Measurements from ENCODE around the gene OR52E5.

The OR52E5 gene

GRCh38 chr11:5937868-5938602 lies 45.0 kb downstream of the OR52E5 start:
- DNase-seq, result no peak

GRCh38 chr11:5938603-5938965 lies 45.6 kb downstream of the OR52E5 start:
- DNase-seq, result no peak

DNA sequence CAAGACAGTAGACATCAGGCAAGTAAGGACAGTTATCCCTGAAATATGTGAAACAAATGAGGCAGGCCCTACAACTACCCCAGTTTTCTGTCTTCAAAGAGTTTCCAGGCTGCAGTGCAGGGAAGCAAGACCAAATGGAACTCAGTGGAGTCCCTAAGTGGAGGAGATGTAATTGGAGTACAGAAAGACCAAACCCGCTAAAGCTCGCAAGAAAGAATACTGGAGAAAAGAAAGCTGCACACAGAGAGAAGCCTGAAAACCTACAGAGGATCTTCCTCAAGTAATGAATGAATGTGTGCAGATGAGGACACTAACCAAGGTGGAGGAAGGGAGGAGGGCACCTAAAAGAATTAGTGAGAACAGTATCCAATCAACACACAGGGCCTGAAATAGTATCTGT lies 47.7 kb downstream of the OR52E5 start:
- DNase-seq, result no peak

- no peak for DNase-seq
Measured at GRCh38 chr11:5941951-5942350, 48.9 kb downstream of the OR52E5 start, which contains the start of gene OR56A3. Gene OR56A3, plus strand, starts transcription at chr11:5942251. Its CDS starts 5,096 bp downstream, at chr11:5947347.

Data from activated CD4-positive, CD25-positive, alpha-beta regulatory T cell treated with anti-CD3 and anti-CD28 coated beads, Interleukin-2, amount 50 U/mL, for 72 hours (primary cell).